Measurements from ENCODE around the gene KIF22. TPM values are rescaled to one million over a fixed set of nuclear protein-coding genes. Genes with fewer than 3 reads are reported as not detected.

Gene KIF22
- total and polyA plus RNA-seq, 8 donors: 11.1 to 229 (median 51.6) TPM

DNA sequence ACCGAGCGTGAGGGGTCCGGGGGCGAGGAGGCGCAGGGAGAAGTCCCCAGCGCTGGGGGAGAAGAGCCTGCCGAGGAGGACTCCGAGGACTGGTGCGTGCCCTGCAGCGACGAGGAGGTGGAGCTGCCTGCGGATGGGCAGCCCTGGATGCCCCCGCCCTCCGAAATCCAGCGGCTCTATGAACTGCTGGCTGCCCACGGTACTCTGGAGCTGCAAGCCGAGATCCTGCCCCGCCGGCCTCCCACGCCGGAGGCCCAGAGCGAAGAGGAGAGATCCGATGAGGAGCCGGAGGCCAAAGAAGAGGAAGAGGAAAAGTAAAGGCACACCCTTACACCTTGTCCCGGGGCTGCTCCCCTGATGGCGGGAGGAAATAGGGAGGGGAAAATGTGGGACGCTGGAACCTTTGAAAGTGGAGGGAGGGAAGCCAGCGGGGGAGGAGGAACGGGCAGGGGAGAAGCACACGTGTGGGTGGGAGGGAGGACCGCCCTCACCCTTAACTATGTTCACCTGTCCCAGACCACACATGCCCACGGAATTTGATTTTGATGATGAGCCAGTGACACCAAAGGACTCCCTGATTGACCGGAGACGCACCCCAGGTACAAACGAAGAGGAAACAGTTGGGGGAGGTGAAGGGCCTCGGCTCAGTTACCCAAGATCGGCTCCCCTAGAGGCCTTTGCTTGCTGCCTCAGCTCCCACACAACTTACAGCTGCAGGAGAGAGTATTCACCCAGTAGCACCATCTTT is 26.3 kb downstream of the KIF22 start:
- peaks cover 50 to 86% (median 83%) of the 10 kb centered on the region in 4 donors for H3K4me1 ChIP-seq
- peak overlapping the region; percentile 64 to 87 (median 71) for H3K4me3 ChIP-seq
- DNase-seq: peak; percentile 65 to 81
- TF ChIP-seq POLR2AphosphoS5 (IDR thresholded peaks at IDR 0.05): peak in 1 of 3 donors; percentile 23
- TF ChIP-seq POLR2A (IDR thresholded peaks at IDR 0.05): no peak
- WGBS, 5 donors: 2 to 5% (median 3%) methylated on average over 29 to 37 of the region's 37 CpGs
- peaks cover 0 to 21% (median 16%) of the 10 kb centered on the region in 4 donors for H3K36me3 ChIP-seq
- peaks cover 0 to 18% (median 0%) of the 10 kb centered on the region in 3 donors for H3K27me3 ChIP-seq
- intact Hi-C loops (cut with DNase I; ENCODE audit: low total_unique reads): no loop called here
- H3K9me3 ChIP-seq: no peaks in the 10 kb centered on the region
- H3K27ac ChIP-seq: peak overlapping the region; percentile 94 to 98 (median 96)

GRCh38 chr16:29818082-29818481 is 27.5 kb downstream of the KIF22 start:
- Histone ChIP-seq H3K27me3 (peaks cover 0 to 6% (median 0%) of the 10 kb centered on the region in 3 donors), H3K4me1 (peaks cover 53 to 86% (median 83%) of the 10 kb centered on the region in 4 donors), H3K9me3 (no peaks in the 10 kb centered on the region), H3K4me3 (peak overlapping the region in 1 of 4 donors; percentile 87), H3K36me3 (peaks cover 0 to 21% (median 18%) of the 10 kb centered on the region in 4 donors), H3K27ac (peak overlapping the region in 4 of 5 donors; percentile 94 to 98 (median 96))
- DNase-seq: no peak
- no peak for TF ChIP-seq CTCF (IDR thresholded peaks at IDR 0.05)
- TF ChIP-seq POLR2AphosphoS5 (IDR thresholded peaks at IDR 0.05): no peak
- TF ChIP-seq POLR2A (IDR thresholded peaks at IDR 0.05): no peak
- TF ChIP-seq EP300 (IDR thresholded peaks at IDR 0.05): no peak
- intact Hi-C loops (cut with DNase I; ENCODE audit: low total_unique reads): no loop called here
- 61 to 82% (median 69%) methylated on average over 4 of the region's 4 CpGs for WGBS, 5 donors

- Histone ChIP-seq H3K36me3 (peaks cover 0 to 21% (median 18%) of the 10 kb centered on the region in 4 donors), H3K9me3 (no peaks in the 10 kb centered on the region), H3K27ac (peak overlapping the region; percentile 58 to 97 (median 94)), H3K27me3 (no peaks in the 10 kb centered on the region), H3K4me1 (peaks cover 62 to 86% (median 84%) of the 10 kb centered on the region in 4 donors), H3K4me3 (peak overlapping the region in 3 of 4 donors; percentile 66 to 80 (median 77))
- intact Hi-C loops (cut with DNase I; ENCODE audit: low total_unique reads): no loop called here
- peak in 1 of 2 donors; percentile 40 for DNase-seq
- TF ChIP-seq POLR2A (IDR thresholded peaks at IDR 0.05) (no peak), POLR2AphosphoS5 (IDR thresholded peaks at IDR 0.05) (no peak), CTCF (IDR thresholded peaks at IDR 0.05) (peak in 2 of 7 experiments; percentile 22 to 38), EP300 (IDR thresholded peaks at IDR 0.05) (no peak)
- 42 to 58% (median 50%) methylated on average over 15 of the region's 15 CpGs for WGBS, 5 donors
Observed at GRCh38 chr16:29819506-29819905, 29.0 kb downstream of the KIF22 start.

- TF ChIP-seq POLR2A (IDR thresholded peaks at IDR 0.05): no peak
- no peak for TF ChIP-seq CTCF (IDR thresholded peaks at IDR 0.05)
- peak; percentile 32 to 92 (median 84) for TF ChIP-seq POLR2AphosphoS5 (IDR thresholded peaks at IDR 0.05)
- peak; percentile 15 for TF ChIP-seq EP300 (IDR thresholded peaks at IDR 0.05)
- WGBS, 5 donors: 0 to 1% (median 0%) methylated on average over 4 of the region's 4 CpGs
- DNase-seq: peak; percentile 78 to 87
- intact Hi-C loops (cut with DNase I; ENCODE audit: low total_unique reads): no loop called here
- H3K36me3 ChIP-seq: peaks cover 0 to 21% (median 18%) of the 10 kb centered on the region in 4 donors
- H3K4me1 ChIP-seq: peaks cover 62 to 86% (median 84%) of the 10 kb centered on the region in 4 donors
- H3K27ac ChIP-seq: peak within 1 kb of the TSS; percentile 87 to 97 (median 94)
- H3K27me3 ChIP-seq: no peaks in the 10 kb centered on the region
- peak within 1 kb of the TSS; percentile 57 to 80 (median 72) for H3K4me3 ChIP-seq
- H3K9me3 ChIP-seq: no peaks in the 10 kb centered on the region
Observed at GRCh38 chr16:29820271-29820701, 29.7 kb downstream of the KIF22 start, which contains the start of gene MVP. MVP (plus strand) TSS chr16:29820462; CDS start chr16:29830550, 10,088 bp downstream.
